ENCODE results near the gene FJX1. TPM values are rescaled to one million over a fixed set of nuclear protein-coding genes. Genes with fewer than 3 reads are reported as not detected.
"Not testable (repeated sequence)": the region's sequence is repeated elsewhere in the genome, so short reads cannot be mapped to it uniquely, and the experiment has no call there.

The FJX1 gene
- total RNA-seq, 4 donors from 2014 or later: not detected

- no peak for DNase-seq
- no peak overlapping the region for H3K4me3 ChIP-seq
- no peak overlapping the region for H3K27ac ChIP-seq
- no peak for TF ChIP-seq POLR2A (IDR thresholded peaks at IDR 0.05)
- TF ChIP-seq, protein P1, sequence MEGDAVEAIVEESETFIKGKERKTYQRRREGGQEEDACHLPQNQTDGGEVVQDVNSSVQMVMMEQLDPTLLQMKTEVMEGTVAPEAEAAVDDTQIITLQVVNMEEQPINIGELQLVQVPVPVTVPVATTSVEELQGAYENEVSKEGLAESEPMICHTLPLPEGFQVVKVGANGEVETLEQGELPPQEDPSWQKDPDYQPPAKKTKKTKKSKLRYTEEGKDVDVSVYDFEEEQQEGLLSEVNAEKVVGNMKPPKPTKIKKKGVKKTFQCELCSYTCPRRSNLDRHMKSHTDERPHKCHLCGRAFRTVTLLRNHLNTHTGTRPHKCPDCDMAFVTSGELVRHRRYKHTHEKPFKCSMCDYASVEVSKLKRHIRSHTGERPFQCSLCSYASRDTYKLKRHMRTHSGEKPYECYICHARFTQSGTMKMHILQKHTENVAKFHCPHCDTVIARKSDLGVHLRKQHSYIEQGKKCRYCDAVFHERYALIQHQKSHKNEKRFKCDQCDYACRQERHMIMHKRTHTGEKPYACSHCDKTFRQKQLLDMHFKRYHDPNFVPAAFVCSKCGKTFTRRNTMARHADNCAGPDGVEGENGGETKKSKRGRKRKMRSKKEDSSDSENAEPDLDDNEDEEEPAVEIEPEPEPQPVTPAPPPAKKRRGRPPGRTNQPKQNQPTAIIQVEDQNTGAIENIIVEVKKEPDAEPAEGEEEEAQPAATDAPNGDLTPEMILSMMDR (IDR thresholded peaks at IDR 0.05): no peak
- no peaks in the 10 kb centered on the region for H3K4me1 ChIP-seq
- no peaks in the 10 kb centered on the region for H3K27me3 ChIP-seq
- H3K9me3 ChIP-seq: no peaks in the 10 kb centered on the region
- H3K36me3 ChIP-seq: no peaks in the 10 kb centered on the region
These were observed 23.7 kb downstream of the FJX1 start for GRCh38 chr11:35641964-35642363.

- H3K36me3 ChIP-seq: no peaks in the 10 kb centered on the region
- no peaks in the 10 kb centered on the region for H3K4me1 ChIP-seq
- H3K27me3 ChIP-seq: no peaks in the 10 kb centered on the region
- TF ChIP-seq, protein P1 (IDR thresholded peaks at IDR 0.05): no peak
- no peak for TF ChIP-seq POLR2A (IDR thresholded peaks at IDR 0.05)
- no peaks in the 10 kb centered on the region for H3K9me3 ChIP-seq
- no peak overlapping the region for H3K27ac ChIP-seq
- no peak for DNase-seq
- no peak overlapping the region for H3K4me3 ChIP-seq
These were observed 29.3 kb downstream of the FJX1 start for GRCh38 chr11:35647421-35648093.

GRCh38 chr11:35650006-35650405, 31.7 kb downstream of the FJX1 start:
- no peak overlapping the region for H3K4me3 ChIP-seq
- H3K4me1 ChIP-seq: no peaks in the 10 kb centered on the region
- H3K36me3 ChIP-seq: no peaks in the 10 kb centered on the region
- no peaks in the 10 kb centered on the region for H3K9me3 ChIP-seq
- no peaks in the 10 kb centered on the region for H3K27me3 ChIP-seq
- TF ChIP-seq, protein P1 (IDR thresholded peaks at IDR 0.05): no peak
- TF ChIP-seq POLR2A (IDR thresholded peaks at IDR 0.05): no peak
- no peak for DNase-seq
- H3K27ac ChIP-seq: no peak overlapping the region

GRCh38 chr11:35650467-35650866, 32.2 kb downstream of the FJX1 start:
- Histone ChIP-seq H3K4me3 (no peak overlapping the region), H3K27me3 (no peaks in the 10 kb centered on the region), H3K9me3 (no peaks in the 10 kb centered on the region), H3K27ac (no peak overlapping the region), H3K36me3 (no peaks in the 10 kb centered on the region), H3K4me1 (no peaks in the 10 kb centered on the region)
- TF ChIP-seq POLR2A (IDR thresholded peaks at IDR 0.05): no peak
- TF ChIP-seq, protein P1 (IDR thresholded peaks at IDR 0.05): no peak
- no peak for DNase-seq

DNA sequence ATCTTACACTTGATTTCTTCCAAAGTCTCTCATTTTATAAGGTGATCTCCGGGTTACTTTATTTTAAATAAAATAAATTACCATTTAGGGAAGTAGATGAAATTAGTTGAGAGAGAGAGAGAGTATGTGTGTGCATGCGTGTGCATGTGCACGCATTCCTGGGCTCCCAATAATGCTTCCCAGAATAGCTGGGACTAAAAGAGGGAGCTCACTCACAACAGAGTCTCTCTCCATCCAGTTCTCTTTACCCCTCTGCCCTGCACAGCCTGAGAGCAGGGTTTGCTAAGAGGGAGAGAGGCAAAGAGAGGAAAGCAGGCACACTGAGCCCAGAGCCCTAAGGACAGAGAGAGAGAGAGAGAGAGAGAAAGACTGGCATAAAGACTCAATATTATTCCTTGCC, 33.0 kb downstream of the FJX1 start:
- Histone ChIP-seq H3K36me3 (no peaks in the 10 kb centered on the region), H3K9me3 (no peaks in the 10 kb centered on the region), H3K4me3 (no peak overlapping the region), H3K27me3 (no peaks in the 10 kb centered on the region), H3K27ac (no peak overlapping the region), H3K4me1 (no peaks in the 10 kb centered on the region)
- DNase-seq: no peak
- TF ChIP-seq, protein P1 (IDR thresholded peaks at IDR 0.05): no peak
- no peak for TF ChIP-seq POLR2A (IDR thresholded peaks at IDR 0.05)

DNA sequence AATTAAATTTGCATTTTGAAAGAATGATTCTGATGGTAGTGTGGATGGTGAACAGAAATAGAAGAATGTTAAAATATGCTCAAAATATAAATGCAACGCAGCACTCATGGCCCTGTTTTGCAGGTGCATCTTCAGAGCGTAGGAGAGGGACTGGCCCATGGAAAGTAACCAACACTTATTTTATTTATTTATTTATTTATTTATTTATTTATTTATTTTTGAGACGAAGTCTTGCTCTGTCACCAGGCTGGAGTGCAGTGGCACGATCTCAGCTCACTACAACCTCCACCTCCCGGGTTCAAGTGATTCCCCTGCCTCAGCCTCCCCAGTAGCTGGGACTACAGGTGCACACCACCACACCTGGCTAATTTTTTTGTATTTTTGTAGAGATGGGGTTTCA, 34.5 kb downstream of the FJX1 start:
- not testable (repeated sequence) for H3K27ac ChIP-seq, H3K27me3 ChIP-seq, H3K36me3 ChIP-seq, H3K4me1 ChIP-seq, DNase-seq, H3K9me3 ChIP-seq, H3K4me3 ChIP-seq

All from Peyer's patch (tissue), 4 donors.